ENCODE results near the gene MORC4. TPM values are rescaled to one million over a fixed set of nuclear protein-coding genes. Genes with fewer than 3 reads are reported as not detected.

Gene MORC4
- total RNA-seq, 1 donor from 2014 or later = 2.0 TPM

DNA sequence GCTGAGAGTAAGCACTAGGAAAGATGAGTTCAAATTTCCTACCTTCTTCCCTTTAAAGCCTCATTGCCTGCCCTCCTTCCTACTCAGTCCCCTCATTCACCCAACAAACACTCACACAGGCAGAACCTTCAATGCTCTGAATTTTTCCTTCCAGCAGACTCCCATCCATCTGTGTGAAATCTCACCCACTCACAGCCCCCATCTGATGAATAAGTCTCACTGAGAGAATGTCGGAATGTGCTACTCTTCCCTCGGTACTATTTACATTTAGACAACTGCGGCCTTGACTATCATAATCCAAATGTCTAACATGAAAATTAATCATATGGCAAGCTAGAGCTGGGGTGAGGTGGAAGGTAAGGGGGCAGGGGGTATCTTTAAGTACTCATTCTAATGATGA lies 60.4 kb downstream of the MORC4 start:
- TF ChIP-seq, protein P1, sequence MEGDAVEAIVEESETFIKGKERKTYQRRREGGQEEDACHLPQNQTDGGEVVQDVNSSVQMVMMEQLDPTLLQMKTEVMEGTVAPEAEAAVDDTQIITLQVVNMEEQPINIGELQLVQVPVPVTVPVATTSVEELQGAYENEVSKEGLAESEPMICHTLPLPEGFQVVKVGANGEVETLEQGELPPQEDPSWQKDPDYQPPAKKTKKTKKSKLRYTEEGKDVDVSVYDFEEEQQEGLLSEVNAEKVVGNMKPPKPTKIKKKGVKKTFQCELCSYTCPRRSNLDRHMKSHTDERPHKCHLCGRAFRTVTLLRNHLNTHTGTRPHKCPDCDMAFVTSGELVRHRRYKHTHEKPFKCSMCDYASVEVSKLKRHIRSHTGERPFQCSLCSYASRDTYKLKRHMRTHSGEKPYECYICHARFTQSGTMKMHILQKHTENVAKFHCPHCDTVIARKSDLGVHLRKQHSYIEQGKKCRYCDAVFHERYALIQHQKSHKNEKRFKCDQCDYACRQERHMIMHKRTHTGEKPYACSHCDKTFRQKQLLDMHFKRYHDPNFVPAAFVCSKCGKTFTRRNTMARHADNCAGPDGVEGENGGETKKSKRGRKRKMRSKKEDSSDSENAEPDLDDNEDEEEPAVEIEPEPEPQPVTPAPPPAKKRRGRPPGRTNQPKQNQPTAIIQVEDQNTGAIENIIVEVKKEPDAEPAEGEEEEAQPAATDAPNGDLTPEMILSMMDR (IDR thresholded peaks at IDR 0.05; ENCODE audit: partially characterized antibody, unreplicated experiment) = no peak
- no peak for DNase-seq
- Mint-ChIP-seq H3K9me3 (ENCODE audit: unreplicated experiment) (no peaks in the 10 kb centered on the region), H3K27ac (ENCODE audit: unreplicated experiment) (no peak overlapping the region), H3K4me1 (ENCODE audit: low read depth, unreplicated experiment) (peaks cover 4% of the 10 kb centered on the region), H3K4me3 (ENCODE audit: unreplicated experiment) (no peak overlapping the region), H3K27me3 (ENCODE audit: unreplicated experiment) (no peaks in the 10 kb centered on the region), H3K36me3 (ENCODE audit: unreplicated experiment) (peaks cover 4% of the 10 kb centered on the region)

DNA sequence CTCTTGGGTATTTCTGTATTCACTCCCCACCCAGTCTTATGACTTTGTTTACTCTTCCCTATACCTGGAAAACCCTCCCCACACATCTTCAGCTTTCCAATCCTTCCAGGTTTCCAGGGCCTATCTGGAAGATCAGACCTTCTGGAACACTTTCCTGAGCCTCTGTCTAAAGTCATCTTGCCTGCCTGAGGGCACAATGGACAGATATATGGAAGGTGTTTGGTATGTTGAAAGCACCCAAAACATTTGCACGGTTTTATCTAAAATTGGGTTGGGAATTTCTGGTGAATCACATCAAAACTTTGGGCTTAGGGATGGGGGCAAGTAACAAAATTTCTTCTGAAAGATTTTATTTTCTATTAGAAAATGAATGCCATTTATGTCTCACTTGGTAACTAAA lies 63.8 kb downstream of the MORC4 start:
- no peaks in the 10 kb centered on the region for H3K36me3 Mint-ChIP-seq (ENCODE audit: unreplicated experiment)
- no peak overlapping the region for H3K4me3 Mint-ChIP-seq (ENCODE audit: unreplicated experiment)
- H3K27ac Mint-ChIP-seq (ENCODE audit: unreplicated experiment) = no peak overlapping the region
- H3K9me3 Mint-ChIP-seq (ENCODE audit: unreplicated experiment) = peaks cover 2% of the 10 kb centered on the region
- no peak for DNase-seq
- no peaks in the 10 kb centered on the region for H3K4me1 Mint-ChIP-seq (ENCODE audit: low read depth, unreplicated experiment)
- TF ChIP-seq, protein P1 (IDR thresholded peaks at IDR 0.05; ENCODE audit: partially characterized antibody, unreplicated experiment) = no peak
- no peaks in the 10 kb centered on the region for H3K27me3 Mint-ChIP-seq (ENCODE audit: unreplicated experiment)

DNA sequence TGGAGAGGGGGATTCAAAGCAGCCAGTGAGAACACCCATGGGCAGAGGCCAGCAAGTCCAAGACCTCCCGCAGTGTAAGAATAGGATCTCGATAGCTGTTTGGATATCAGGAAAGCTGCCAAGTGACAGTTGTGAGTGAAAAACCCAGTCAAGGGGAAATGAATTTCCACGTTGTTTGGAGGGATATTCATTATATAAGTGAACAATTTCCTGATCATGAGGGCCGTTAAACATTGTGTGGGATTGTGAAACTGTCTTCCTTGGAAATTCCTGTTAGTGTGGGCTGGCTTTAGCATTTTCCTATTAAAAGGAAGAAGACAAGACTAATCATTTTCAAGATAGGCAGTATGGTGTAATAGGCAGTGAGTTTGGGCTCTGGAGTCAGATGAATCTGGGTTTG lies 64.8 kb downstream of the MORC4 start:
- TF ChIP-seq, protein P1 (IDR thresholded peaks at IDR 0.05; ENCODE audit: partially characterized antibody, unreplicated experiment) = no peak
- Mint-ChIP-seq H3K4me3 (ENCODE audit: unreplicated experiment) (no peak overlapping the region), H3K9me3 (ENCODE audit: unreplicated experiment) (peaks cover 2% of the 10 kb centered on the region), H3K4me1 (ENCODE audit: low read depth, unreplicated experiment) (no peaks in the 10 kb centered on the region), H3K27ac (ENCODE audit: unreplicated experiment) (no peak overlapping the region), H3K36me3 (ENCODE audit: unreplicated experiment) (no peaks in the 10 kb centered on the region), H3K27me3 (ENCODE audit: unreplicated experiment) (no peaks in the 10 kb centered on the region)
- DNase-seq = no peak

DNA sequence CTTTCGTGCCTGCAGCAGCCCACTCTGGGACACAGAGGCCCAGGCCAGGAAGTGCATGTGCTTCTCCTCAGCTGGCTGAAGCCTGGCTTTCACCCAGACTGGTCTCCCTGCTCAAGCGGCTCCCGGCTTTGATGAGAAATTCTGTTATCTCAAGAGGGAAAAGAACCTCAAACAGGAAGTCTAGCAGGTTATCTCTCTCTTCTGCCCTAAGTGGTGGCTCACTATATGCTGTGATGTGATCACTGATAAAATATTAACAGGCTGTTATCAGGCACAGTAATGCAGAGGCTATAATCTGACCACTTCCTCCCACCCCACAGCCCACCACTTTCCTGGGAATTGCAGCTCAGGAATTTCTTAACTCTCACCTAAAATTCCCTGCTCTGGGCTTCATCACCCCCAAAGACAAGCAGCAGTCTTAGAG lies 66.5 kb downstream of the MORC4 start:
- DNase-seq = no peak
- H3K27me3 Mint-ChIP-seq (ENCODE audit: unreplicated experiment) = no peaks in the 10 kb centered on the region
- TF ChIP-seq, protein P1 (IDR thresholded peaks at IDR 0.05; ENCODE audit: partially characterized antibody, unreplicated experiment) = no peak
- H3K27ac Mint-ChIP-seq (ENCODE audit: unreplicated experiment) = no peak overlapping the region
- H3K36me3 Mint-ChIP-seq (ENCODE audit: unreplicated experiment) = no peaks in the 10 kb centered on the region
- H3K9me3 Mint-ChIP-seq (ENCODE audit: unreplicated experiment) = peaks cover 2% of the 10 kb centered on the region
- H3K4me3 Mint-ChIP-seq (ENCODE audit: unreplicated experiment) = no peak overlapping the region
- no peaks in the 10 kb centered on the region for H3K4me1 Mint-ChIP-seq (ENCODE audit: low read depth, unreplicated experiment)

DNA sequence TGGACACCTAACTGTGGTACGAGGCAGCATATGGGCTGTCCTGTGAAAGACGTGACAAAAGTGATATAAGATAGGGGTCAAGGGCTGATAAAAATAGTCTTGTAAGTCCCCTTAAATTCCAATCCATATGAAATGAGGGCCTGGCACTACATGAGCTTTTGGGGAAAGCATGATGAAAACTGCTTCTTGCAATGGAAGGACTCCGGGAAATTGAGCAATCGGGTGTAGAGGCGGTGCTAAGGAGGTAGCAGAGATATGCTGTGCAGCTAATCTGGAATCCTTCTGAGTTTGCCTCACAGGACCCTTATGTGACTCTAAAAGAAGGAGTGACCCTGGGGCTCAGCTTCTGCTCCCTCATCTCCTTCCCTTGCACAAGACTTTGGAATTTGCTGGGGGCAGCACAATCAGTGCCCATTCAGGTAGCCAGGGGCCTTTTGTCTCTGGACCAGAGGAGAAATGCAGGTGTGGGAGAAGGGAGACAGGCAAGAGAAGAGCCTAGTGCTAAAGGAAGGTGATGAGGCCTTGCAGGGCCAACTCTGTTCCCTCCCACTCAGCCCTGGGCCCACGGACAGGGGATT lies 67.0 kb downstream of the MORC4 start:
- TF ChIP-seq, protein P1 (IDR thresholded peaks at IDR 0.05; ENCODE audit: partially characterized antibody, unreplicated experiment) = no peak
- no peaks in the 10 kb centered on the region for H3K4me1 Mint-ChIP-seq (ENCODE audit: low read depth, unreplicated experiment)
- no peak overlapping the region for H3K4me3 Mint-ChIP-seq (ENCODE audit: unreplicated experiment)
- no peaks in the 10 kb centered on the region for H3K36me3 Mint-ChIP-seq (ENCODE audit: unreplicated experiment)
- peaks cover 2% of the 10 kb centered on the region for H3K9me3 Mint-ChIP-seq (ENCODE audit: unreplicated experiment)
- DNase-seq = no peak
- no peak overlapping the region for H3K27ac Mint-ChIP-seq (ENCODE audit: unreplicated experiment)
- H3K27me3 Mint-ChIP-seq (ENCODE audit: unreplicated experiment) = no peaks in the 10 kb centered on the region

Data from glutamatergic neuron (in vitro differentiated cells).